AG08396 (cell line): ENCODE results near the gene TPT1.
A peak's percentile ranks its signal among the peaks of the same experiment; 100 is the strongest.
"Not testable (repeated sequence)": the region's sequence is repeated elsewhere in the genome, so short reads cannot be mapped to it uniquely, and the experiment has no call there.

Experiments used
- DNase-seq: peaks from one replicate; pipeline ENCODE4 v3.0.0; 2012; ENCODE audit warnings: low spot score, mixed read lengths

The TPT1 gene

DNA sequence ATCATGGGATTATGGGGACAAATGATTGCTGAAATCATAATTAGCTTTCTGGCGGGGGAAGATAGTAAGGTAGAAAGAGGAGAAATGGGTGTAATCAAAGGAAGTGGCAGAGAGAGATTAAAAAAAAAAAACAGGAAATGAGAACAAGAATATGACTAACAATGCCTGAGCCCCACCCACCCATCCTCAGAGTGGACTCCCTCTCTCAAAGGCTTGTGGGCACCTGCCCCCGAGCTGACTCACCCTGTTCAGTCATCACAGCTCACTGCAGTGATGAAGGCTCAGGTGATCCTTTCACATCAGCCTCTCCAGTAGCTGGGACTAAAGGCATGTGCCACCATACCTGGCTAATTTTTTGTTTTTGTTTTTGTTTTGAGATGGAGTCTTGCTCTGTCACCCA lies 26.4 kb upstream of the TPT1 start:
- DNase-seq: peak; percentile 72

DNA sequence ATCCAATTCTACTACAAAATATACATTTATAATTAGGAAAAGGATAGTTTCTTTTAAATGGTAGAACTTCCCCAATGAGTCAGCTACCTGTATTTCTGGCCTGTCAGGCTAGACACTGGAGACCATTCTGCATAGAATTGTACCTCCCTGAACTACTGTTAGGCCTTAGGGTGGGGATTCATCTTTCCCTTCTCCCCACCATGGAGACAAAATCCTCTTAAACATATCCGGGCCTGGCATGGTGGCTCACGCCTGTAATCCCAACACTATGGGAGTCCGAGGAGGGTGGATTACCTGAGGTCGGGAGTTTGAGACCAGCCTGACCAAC lies 24.5 kb upstream of the TPT1 start:
- no peak for DNase-seq

DNA sequence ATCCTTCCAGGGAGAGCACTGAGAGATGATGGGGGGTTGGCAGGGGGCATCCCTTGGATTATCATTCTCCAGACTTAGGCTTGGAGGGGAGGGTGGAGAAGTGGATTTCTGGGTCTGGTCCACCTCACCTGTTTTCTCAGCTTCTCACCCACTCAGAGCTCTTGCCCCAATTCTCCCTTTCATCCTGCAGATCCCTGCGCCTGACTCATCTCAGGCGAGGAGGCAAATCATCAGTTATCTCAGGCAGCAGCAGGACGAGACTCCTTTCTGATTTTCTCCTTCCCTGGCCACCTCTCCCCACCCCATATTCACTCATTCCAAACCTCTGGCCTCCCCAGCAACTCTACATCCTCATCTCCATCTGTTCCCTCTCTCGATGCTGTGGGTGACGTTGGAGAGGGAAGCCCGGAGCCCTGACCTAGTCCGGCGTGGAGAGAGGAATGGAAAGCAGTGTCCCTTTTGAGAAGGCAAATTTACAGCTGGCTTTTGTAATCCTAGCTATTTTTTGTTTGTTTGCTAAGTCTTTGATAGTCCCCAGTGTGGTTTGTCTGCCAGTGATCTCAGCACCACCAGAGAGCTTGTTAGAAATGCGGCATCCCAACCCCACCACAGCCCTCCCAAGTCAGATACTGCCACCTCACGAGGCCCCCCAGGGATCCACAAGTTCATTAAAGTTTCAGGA lies 24.0 kb upstream of the TPT1 start:
- no peak for DNase-seq

DNA sequence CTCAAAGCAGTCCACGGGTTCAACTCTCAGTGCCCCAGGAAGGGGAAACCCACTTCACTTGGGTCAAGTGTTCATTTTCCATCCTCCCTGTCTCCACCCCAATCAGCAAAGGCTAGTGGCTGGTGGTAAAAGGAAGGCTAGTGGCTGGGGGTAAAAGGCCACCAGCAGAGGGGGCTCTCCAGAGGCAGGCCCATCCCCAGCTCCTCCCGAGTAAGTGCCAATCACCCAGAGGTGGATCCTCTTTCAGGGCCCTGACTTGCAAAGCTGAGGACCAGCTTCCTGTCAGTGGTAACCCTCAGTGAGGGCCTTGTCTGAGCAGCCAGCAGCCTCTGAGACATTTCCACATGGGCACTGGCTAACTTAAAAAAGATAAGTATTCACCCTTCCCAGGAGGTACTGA lies 22.0 kb upstream of the TPT1 start:
- no peak for DNase-seq

DNA sequence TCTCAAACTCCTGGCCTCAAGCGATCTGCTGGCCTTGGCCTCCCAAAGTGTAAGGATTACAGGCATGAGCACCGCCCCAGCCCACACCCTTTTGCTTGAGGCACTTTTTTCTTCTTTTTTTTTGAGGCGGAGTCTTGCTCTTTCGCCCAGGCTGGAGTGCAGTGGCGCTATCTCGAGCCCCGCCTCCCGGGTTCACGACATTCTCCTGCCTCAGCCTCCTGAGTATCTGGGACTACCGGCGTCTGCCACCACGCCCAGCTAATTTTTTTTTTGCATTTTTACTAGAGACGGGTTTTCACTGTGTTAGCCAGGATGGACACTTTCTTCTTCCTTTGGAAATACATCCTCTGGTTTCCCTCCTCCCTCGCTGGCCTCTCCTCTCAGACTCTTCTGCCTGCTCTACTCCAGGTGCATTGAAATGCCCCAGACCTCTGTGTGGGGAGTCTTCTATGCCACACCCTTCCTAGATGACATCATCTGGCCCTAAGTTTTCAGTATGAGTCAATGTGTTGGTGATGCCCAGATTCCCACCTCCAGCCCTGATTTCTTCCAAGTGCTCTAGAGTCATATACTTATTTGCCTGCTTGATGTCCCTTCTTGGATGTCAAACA lies 20.7 kb upstream of the TPT1 start:
- DNase-seq: peak; percentile 39

DNA sequence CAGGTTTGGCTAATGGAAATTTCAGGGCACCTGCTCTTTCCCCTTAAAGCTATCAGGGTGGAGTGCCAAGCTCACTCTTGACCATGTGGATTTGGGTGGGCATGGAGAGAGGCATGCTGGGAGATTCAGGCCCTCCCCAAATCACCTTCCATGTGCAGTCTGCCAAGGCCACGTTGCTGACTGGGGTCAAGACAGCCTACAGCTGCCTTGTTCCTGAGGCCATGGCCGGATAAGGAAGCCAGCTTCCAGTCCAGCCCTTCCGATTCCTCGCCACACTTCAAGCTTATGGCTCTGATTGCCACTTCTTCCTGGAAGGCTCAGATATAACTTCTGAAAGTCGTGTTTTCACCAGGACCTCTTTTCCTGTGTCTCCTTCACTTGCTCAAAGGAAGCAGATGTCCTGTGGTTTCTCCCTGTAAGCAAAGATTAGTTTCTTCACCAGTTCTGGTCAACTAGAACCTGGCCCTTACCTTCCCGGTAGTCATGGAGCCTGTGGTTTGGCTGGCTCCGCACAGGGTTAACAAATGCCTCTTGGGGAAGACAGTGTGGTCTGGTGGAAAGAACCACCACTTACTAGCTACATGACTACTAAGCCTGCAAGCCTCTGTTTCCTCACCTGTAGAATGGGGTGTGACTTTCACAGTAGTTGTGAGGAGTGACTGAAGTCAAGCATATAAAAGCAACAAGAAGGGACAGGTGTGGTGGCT lies 16.1 kb upstream of the TPT1 start:
- DNase-seq: no peak

DNA sequence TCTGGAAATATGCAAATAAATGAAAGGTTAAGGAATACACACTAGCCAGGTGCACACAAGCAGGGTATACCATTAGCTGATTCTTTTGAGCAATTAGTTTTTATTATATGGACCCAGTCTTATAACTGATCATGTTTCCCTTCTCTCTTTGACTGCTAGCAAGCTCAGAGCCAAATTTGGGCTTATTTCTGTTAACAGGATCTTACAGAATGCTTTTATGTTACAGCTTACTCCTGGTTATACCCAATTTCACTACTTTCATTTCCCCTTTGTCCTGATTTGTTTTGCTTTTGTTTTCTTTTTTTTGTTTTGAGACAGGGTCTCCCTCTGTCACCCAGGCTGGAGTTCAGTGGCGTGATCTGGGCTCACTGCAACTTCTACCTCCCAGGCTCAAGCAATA lies 12.9 kb upstream of the TPT1 start:
- DNase-seq: no peak

DNA sequence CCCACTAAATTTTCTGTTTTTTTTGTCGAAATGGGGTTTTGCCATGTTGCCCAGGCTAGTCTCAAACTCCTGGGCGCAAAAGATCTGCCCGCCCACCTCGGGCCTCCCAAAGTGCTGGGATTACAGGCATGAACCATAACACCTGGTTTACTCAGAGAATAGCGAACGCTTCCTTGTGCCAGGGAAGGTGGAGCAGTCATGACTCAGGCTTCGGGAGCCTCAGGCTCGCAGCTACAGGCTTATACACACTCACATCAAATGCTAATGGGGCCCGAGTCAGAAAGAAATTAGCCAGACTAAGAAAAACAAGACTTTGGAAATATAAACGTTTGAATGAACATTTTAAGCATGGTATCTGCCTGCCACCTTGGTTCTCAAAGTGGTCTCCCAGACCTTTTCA lies 11.0 kb upstream of the TPT1 start:
- no peak for DNase-seq

DNA sequence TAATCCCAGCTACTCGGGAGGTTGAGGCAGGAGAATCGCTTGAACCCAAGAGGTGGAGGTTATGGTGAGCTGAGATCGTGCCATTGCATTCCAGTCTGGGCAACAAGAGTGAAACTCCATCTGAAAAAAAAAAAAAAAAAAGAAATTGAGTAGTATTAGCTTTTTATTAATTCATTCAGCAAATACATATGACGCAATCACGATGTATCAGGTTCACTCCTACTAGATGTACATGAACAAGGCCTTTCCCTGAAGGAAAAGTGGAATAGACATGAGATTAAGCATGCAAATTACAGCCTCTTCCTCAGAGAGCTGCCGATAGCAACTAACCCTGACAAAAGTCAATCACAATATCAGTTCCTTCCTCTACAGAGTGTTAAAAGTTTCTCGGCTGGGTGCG lies 9.2 kb upstream of the TPT1 start:
- DNase-seq: no peak

DNA sequence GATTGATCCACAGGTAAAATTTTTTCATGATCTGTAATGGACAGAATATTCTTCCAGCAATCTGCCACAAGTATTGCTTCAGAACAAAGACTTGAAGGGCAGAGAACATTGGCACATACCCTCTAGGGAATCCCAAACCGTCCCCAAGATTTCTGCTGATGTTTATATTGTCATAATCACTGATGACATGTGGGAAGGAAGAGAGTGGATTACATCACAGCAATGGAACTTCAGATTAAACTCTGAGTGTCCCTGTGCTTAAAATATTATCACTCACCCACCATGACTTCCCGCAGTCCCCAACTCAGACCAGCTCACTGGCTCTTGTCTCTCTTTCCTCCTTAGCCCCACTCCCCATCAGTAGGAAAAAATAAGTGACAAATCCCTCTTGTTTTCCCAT lies 8.5 kb upstream of the TPT1 start:
- no peak for DNase-seq

DNA sequence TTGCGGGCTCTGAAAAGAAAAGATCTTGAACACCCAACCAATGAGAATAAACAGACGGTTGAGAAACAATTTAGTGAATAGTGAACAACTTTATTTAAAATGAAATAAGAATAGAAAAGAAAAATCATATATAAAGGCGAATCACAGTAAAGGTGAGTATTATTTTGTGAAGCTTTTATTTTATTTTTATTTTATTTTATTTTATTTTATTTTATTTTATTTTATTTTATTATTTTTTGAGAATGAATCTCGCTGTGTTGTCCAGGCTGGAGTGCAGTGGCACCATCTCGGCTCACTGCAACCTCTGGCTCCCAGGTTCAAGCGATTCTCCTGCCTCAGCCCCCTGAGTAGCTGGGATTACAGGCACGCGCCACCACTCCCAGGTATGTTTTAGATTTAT lies 3.1 kb upstream of the TPT1 start:
- not testable (repeated sequence) for DNase-seq

DNA sequence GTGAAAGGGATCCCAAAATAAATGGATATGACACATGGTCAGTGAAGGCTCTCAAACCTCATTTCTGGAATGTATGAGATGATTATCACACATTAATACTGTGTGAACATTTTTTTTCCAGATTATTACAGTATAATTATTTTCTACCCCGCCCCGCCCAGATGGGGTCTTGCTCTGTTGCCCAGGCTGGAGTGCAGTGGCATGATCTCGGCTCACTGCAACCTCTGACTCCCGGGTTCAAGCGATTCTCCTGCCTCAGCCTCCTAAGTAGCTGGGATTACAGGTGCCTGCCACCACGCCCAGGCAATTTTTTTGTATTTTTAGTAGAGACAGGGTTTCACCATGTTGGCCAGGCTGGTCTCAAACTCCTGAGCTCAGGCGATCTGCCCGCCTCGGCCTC lies 2.1 kb upstream of the TPT1 start:
- not testable (repeated sequence) for DNase-seq

DNA sequence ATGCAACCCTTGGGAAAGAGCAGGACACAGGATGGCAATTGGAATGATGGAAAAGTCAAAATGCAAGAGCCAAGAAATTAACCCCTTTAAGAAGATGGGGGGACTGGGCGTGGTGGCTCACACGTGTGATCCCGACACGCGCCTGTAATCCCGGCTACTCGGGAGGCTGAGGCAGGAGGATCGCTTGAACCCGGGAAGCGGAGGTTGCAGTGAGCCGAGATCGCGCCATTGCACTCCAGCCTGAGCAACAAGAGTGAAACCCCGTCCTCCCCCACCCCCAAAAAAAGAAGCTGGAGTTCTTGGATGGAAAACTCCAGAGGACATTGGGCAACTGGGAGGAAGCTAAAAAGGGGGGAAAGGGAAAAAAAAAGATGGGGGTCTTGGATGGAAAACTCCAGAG lies 1.7 kb upstream of the TPT1 start:
- not testable (repeated sequence) for DNase-seq

DNA sequence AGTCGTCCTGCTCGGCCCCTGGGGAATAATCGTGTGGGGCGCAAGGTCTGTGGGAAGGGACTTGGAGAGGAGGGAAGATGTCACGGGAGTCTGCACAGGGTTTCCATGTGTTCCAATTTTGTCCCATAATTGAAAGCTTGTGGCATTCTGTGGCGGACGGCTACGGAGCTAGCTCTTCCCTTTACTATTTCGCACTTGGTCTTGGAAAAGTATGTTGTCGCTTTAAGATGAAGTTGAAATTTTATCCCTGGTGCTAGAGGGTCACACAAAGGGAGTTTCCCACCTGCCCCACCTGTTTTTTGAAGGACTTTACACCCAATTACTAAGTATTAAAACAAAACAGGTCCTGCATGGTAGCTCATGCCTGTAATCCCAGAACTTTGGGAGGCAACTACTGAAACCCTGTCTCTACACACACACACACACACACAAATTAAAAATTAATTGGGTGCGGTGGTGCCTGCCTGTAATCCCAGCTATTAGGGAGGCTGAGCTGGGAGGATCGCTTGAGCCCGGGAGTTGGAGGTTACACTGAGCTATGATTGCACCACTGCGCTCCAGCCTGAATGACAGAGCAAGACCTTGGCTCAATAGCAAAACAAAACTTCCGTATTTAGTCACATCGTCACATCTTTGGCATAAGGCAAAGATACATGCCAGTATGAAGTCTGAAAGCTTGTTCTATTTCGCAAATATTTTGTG lies 967 bp upstream of the TPT1 start:
- peak; percentile 30 for DNase-seq

DNA sequence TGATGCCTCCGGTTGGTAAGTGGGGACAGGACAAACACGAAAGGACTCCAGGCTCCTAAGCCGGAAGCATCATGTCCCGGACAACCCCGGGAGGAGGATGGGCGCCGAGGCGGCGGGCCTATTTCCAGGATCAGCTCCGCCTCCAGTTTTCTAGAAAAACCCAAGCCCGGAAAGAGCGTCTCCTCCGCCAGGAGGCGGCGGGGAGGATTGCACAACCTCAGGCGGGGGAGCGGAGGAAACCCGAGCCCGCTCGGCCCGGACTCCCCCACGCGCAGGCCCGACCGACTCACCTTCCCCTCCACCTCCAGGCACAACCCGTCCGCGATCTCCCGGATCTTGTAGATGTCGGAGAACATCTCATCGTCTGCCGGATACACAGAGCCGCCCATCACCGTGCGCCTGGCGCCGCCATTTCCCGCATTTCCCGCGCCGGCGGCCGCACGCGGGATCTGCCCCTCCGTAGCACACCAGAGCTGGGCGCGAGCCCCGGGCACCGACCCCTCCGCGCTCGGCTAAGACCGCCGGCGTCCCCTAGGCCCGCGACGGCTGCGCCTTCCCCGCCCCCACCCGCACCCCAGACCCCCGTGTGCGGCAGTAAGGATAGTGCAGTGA lies 455 bp downstream of the TPT1 start:
- DNase-seq: peak; percentile 82

DNA sequence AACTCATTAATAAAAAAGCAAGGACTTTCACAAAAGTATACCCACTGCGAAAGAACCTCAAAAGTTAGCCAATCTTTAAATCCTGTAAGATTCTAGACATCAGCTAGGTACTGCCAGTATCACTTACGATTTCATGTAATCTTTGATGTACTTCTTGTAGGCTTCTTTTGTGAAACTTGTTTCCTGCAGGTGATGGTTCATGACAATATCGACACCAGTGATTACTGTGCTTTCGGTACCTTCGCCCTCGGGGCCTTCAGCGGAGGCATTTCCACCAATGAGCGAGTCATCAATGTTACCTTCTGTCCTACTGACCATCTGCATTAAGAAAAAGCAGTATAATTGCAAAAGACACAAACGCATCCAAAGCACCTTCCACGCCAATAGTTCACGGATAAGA lies 1.1 kb downstream of the TPT1 start:
- DNase-seq: no peak

DNA sequence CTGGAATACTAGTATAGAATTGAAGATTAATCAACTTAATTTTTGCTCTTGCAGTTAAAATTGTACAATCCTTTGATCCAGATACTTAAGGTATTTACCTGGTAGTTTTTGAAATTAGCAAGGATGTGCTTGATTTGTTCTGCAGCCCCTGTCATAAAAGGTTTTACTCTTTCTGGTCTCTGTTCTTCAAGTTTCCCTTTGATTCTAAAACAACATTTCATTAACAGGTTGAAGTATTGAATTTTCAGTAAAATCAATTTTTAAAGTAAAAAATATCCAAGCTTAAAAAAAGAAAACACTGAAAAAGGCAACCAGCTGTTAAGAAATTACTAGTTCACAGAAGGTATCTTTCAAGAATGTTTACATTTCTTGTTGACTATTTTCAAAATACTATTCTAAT lies 1.6 kb downstream of the TPT1 start:
- no peak for DNase-seq

DNA sequence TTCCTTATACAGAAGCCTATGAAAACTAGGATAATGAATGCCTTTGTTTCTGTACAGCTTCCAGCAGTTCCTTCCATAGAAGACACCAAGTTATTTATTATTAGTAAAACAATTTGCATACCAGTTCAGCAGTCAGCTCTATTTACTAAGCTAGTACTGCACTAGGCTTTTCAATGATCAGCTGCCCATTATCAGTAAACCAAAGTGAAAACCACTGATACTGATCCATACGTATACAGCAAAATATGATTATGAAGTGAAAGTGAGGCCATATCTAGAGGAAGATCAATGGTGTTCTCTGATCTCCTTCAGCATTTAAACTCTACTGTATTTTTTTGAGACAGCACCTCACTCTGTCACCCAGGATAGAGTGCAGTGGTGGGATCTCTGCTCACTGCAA lies 3.2 kb downstream of the TPT1 start:
- no peak for DNase-seq

DNA sequence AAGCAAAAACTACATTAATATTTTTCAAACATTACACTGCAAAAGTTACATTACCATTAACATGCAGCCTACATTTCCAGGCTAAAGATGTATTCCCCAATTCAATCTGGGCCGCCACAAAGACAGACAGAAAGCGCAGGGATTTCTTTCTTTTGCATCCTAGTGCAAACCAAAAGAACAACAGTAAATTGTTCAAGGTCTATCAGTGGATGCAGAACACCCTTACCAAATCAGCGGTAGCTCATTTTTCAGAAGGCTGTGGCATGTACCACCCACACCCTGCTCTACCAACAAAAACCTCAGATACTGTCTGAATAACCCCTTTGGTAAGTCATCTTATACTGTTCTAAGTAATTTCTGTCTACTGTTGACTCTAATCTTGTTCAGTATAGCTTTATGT lies 3.6 kb downstream of the TPT1 start:
- no peak for DNase-seq

DNA sequence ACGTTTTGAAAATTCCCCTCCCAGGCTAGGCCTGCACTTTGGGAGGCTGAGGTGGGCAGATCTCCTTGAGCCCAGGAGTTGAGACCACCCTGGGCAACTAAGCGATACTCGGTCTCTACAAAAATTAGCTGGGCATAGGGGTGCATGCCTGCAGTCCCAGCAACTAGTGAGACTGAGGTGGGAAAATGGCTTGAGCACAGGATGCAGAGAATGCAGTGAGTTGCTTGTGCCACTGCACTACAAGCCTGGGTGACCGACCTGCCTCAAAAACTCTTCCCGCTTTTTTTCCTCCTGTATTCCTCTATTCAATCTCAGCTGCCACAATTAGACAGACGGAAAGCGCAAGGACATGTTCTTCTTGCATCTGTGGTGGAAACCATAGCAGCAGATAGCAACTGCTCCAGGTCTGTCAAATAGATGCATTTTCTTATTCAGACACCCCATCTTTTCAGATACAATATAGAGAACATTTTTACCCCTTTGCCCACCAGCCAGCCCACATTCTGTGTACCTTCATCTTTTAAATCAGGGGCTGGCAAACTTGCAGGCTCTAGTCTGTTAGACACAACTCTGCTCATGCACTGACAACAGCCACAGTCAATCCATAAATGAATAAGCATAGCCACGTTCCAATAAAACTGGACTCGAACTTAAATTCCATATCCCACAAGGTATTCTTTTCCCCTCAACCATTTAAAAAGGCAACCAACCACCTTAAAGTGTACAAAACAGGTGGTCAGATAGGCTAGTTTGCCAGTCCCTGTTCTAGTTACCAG lies 4.8 kb downstream of the TPT1 start:
- no peak for DNase-seq

DNA sequence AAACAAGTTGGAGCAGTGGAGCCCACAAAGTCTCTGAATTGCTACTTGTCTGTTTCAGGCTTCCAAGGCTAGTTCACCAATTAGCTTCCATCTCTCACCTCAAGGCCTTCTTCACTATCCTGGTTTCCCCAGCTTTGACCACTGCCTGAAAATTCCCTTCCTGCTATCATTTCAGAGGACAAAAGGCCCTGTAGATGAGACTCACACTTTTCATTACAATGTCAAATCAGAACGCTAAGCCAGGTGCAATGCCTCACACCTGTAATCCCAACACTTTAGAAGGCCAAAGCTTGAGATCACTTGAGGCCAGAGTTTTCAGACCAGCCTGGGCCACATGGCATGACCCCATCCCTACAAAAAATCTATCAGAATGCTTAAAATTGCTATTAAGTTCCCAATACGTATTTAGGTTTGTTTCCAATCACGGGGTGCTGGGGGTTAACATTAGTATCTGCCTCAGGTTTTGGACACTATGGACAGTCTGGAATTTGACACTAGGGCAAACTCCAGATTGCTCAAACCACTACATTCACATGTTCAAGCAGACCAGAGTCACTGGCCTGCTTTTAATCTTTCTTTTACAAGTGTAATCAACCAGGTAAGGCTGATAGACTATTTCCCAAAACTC lies 5.5 kb downstream of the TPT1 start:
- DNase-seq: no peak
